Measurements from ENCODE around the gene PDIA3.
"Not testable (repeated sequence)": the region's sequence is repeated elsewhere in the genome, so short reads cannot be mapped to it uniquely, and the experiment has no call there.

The PDIA3 gene

DNA sequence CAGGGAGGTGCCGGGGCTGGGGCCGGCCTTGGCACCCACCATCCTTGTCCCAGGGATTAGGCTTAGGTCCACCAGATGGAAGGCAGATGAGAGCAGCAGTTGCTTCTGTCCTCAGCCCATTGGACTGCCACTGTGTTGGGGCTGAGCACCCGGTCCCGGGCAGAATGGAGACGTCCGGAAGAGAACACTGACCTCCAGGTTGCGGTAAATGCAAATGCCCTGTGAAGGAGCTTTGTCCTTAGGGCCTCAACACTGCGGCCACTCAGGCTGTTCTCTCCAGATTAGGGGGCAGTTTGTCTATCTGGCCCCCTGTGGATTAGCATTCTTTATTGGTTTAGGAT lies 53.7 kb downstream of the PDIA3 start, which contains the start of gene SERINC4:
Gene SERINC4, minus strand, starts transcription at position 276 of the 341 bp plus-strand sequence. Its CDS starts 234 bp downstream, at position 42.
- Histone ChIP-seq H3K79me2 (ENCODE audit: insufficient read depth, low read depth) (peaks cover 13% of the 10 kb centered on the region; the same call in 1 of the 2 replicates), H3K36me3 (ENCODE audit: insufficient read depth) (no peaks in the 10 kb centered on the region), H2AFZ (ENCODE audit: low read depth) (peak within 1 kb of the TSS; percentile 63), H3K4me2 (peak within 1 kb of the TSS; percentile 88), H3K27ac (no peak within 1 kb of the TSS), H3K4me1 (ENCODE audit: low read depth, poor library complexity, severe bottlenecking) (peaks cover 6% of the 10 kb centered on the region), H3K4me3 (IDR thresholded peaks at IDR 0.05; ENCODE audit: insufficient read depth, low read depth, low read length) (no peak within 1 kb of the TSS), H3K27me3 (ENCODE audit: insufficient read depth, low read depth) (no peaks in the 10 kb centered on the region), H3K9ac (peak within 1 kb of the TSS; percentile 55; the same call in 1 of the 2 replicates), H4K20me1 (ENCODE audit: insufficient read depth) (no peaks in the 10 kb centered on the region)
- TF ChIP-seq, protein P1, sequence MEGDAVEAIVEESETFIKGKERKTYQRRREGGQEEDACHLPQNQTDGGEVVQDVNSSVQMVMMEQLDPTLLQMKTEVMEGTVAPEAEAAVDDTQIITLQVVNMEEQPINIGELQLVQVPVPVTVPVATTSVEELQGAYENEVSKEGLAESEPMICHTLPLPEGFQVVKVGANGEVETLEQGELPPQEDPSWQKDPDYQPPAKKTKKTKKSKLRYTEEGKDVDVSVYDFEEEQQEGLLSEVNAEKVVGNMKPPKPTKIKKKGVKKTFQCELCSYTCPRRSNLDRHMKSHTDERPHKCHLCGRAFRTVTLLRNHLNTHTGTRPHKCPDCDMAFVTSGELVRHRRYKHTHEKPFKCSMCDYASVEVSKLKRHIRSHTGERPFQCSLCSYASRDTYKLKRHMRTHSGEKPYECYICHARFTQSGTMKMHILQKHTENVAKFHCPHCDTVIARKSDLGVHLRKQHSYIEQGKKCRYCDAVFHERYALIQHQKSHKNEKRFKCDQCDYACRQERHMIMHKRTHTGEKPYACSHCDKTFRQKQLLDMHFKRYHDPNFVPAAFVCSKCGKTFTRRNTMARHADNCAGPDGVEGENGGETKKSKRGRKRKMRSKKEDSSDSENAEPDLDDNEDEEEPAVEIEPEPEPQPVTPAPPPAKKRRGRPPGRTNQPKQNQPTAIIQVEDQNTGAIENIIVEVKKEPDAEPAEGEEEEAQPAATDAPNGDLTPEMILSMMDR (conservative IDR thresholded peaks at IDR 0.05; ENCODE audit: low read depth, low read length), result no peak

DNA sequence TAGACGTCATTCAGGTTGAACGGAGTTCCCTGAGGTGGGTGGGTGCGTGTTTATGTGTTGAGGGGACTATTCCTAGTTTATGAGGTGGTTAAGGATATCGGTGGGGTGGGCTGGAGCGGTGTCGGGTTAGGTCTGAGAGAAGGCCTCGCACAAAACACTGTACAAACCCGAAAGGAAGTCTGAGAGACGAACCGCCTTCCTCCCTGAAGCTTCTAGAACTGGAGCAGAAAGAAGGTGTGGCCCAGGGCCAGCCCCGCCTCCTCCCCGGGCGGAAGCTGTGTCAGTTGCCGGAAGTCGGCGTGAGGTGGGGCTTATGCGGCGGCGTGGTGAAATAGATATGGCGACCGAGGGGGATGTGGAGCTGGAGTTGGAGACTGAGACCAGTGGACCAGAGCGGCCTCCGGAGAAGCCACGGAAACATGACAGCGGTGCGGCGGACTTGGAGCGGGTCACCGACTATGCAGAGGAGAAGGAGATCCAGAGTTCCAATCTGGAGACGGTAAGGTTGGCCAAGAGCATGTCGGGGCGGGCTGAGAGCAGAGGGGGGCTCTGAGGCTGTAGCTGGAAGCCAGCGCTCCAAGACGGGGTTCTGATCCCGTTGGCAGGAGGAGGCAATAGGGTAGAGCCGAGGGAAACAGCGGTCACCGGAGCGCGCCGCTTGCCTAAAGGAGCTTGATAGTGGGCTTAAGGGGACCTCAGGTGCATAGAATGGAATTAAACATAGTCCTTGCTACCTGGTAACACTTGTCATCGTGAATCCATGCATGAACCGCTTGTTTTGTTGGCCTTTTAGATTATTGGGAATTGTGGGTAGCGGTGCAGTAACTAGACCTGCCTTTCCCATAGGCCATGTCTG lies 54.3 kb downstream of the PDIA3 start, which contains the start of gene HYPK:
Gene HYPK, plus strand, starts transcription at position 314 of the 856 bp plus-strand sequence. Its CDS starts 24 bp downstream, at position 338.
- Histone ChIP-seq H3K9ac (peak within 1 kb of the TSS; percentile 55; the same call in 1 of the 2 replicates), H4K20me1 (ENCODE audit: insufficient read depth) (no peaks in the 10 kb centered on the region), H3K4me2 (peak within 1 kb of the TSS; percentile 88), H3K79me2 (ENCODE audit: insufficient read depth, low read depth) (peaks cover 13% of the 10 kb centered on the region; the same call in 1 of the 2 replicates), H3K36me3 (ENCODE audit: insufficient read depth) (no peaks in the 10 kb centered on the region; the same call in 1 of the 2 replicates), H3K27me3 (ENCODE audit: insufficient read depth, low read depth) (no peaks in the 10 kb centered on the region), H3K4me3 (IDR thresholded peaks at IDR 0.05; ENCODE audit: insufficient read depth, low read depth, low read length) (no peak within 1 kb of the TSS), H3K4me1 (ENCODE audit: low read depth, poor library complexity, severe bottlenecking) (peaks cover 6% of the 10 kb centered on the region), H2AFZ (ENCODE audit: low read depth) (peak within 1 kb of the TSS; percentile 63), H3K27ac (no peak within 1 kb of the TSS)
- TF ChIP-seq, protein P1 (conservative IDR thresholded peaks at IDR 0.05; ENCODE audit: low read depth, low read length), result no peak

DNA sequence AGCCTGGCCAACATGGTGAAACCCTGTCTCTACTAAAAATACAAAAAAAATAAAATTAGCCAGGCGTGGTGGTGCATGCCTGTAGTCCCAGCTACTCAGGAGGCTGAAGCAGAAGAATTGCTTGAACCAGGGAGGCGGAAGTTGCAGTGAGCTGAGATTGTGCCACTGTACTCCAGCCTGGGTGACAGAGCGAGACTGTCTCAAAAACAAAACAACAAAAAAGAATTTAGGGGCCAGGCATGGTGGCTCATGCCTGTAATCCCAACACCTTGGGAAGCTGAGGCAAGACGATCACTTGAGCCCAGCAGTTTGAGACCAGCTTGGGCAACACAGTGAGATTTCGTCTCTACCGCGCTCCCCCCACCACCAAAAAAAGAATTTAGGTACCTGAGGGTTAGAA lies 56.4 kb downstream of the PDIA3 start:
- H3K27ac ChIP-seq; H4K20me1 ChIP-seq (ENCODE audit: insufficient read depth); H2AFZ ChIP-seq (ENCODE audit: low read depth); H3K27me3 ChIP-seq (ENCODE audit: insufficient read depth, low read depth); H3K4me2 ChIP-seq; H3K4me1 ChIP-seq (ENCODE audit: low read depth, poor library complexity, severe bottlenecking); H3K36me3 ChIP-seq (ENCODE audit: insufficient read depth); H3K9ac ChIP-seq; H3K4me3 ChIP-seq (IDR thresholded peaks at IDR 0.05; ENCODE audit: insufficient read depth, low read depth, low read length): not testable (repeated sequence)
- H3K79me2 ChIP-seq (ENCODE audit: insufficient read depth, low read depth), result peaks cover 13% of the 10 kb centered on the region; the same call in 1 of the 2 replicates

DNA sequence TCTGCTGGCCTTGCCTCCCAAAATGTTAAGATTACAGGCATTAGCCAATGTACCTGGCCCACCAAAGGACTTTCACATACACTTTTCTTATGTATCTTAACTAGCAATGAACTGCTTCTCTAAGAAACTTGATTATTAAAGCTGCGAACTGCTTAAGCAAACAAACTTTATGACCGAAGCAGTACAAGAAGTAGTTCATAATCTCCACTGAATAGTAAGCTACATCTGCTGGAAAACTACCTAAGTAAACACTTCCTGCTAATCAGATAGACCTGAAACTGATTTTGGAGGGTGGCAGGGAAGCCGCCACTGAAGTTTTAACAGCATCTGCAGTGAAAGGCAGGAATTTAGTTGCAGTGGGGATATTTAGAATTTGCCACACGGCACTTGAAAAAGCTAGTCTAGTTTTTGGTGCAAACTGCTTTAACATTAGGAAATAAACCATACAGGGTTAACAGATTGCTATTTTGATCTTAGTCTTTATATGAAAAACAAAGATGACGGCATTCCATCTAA lies 62.3 kb downstream of the PDIA3 start:
- H3K4me1 ChIP-seq (ENCODE audit: low read depth, poor library complexity, severe bottlenecking), result peaks cover under 1% of the 10 kb centered on the region
- H2AFZ ChIP-seq (ENCODE audit: low read depth), result no peak overlapping the region
- no peak overlapping the region for H3K4me2 ChIP-seq
- no peaks in the 10 kb centered on the region for H3K79me2 ChIP-seq (ENCODE audit: insufficient read depth, low read depth)
- no peak overlapping the region for H3K4me3 ChIP-seq (IDR thresholded peaks at IDR 0.05; ENCODE audit: insufficient read depth, low read depth, low read length)
- H3K36me3 ChIP-seq (ENCODE audit: insufficient read depth), result peaks cover 4% of the 10 kb centered on the region; the same call in 1 of the 2 replicates
- H3K9ac ChIP-seq, result no peak overlapping the region
- no peak overlapping the region for H3K27ac ChIP-seq
- H3K27me3 ChIP-seq (ENCODE audit: insufficient read depth, low read depth), result no peaks in the 10 kb centered on the region
- TF ChIP-seq, protein P1 (conservative IDR thresholded peaks at IDR 0.05; ENCODE audit: low read depth, low read length), result no peak
- no peaks in the 10 kb centered on the region for H4K20me1 ChIP-seq (ENCODE audit: insufficient read depth)
